Activated CD4-positive, alpha-beta T cell treated with anti-CD3 and anti-CD28 coated beads, Interleukin-2, amount 50 U/mL, for 1 hour (primary cell): Measurements from ENCODE around the gene AK2.
"Not testable (repeated sequence)": the region's sequence is repeated elsewhere in the genome, so short reads cannot be mapped to it uniquely, and the experiment has no call there.

ENCODE experiments used
- DNase-seq: peaks from one replicate; pipeline ENCODE4 v3.0.0-alpha.2; 2020

Gene AK2

DNA sequence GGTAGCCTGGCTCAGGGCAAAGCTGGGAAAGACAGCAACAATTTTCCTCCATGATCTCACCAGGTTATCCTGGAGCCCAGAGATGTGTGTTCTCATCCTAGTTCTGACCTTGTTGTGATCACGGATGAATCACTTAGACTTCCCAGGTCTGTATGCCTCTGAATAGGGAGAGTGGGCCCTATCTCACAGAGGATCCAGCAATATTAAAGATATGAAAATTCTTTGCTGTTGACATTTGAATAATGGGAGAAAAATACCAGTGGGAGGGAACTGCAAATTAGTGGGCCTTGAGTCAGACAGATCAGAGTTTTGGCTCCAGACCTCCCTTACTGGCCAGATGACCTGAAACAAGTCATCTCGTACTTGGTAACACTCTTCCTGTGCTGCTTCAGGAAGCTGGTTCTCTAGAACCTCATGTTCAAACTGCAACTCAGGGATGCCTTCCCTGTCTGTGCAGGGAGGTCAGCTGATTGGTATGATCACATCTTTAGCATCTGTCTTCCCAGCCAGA, 39.2 kb downstream of the AK2 start:
- no peak for DNase-seq

- not testable (repeated sequence) for DNase-seq
Observed at GRCh38 chr1:32993324-32993636, 43.4 kb downstream of the AK2 start.

- DNase-seq, result peak; percentile 32
Observed at GRCh38 chr1:32992489-32993323, 44.0 kb downstream of the AK2 start.

DNA sequence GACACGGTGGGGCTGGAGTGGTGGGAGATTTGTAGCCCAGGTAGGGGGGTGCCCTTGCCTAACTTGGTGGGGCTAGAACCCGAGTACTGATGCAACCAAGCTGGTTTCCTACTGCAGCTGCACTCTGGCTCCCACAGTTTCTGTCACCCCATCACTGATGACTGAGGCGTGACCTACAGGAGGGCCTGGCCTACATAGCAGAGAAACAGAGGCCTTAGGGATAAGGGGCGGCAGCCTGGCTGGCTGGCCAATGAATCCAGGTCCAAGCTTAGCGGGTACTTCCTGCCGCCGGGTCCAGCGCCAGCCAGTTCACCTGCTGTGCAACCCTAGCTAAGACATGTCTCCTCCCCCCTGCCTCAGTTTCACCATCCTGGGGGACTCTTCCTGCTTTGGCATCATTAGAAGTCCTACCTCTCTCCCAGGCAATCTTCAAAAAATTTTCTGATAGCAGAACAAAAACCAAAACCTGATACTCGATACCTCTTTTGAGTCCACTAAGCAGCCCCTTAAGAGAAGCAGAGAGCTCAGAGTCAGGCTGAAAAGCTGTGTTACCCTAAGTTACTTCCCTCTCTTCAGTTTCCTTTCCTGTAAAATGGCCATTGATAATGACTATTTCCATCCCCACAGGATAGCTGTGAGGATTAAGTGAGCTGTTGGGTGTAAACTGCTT, 44.7 kb downstream of the AK2 start:
- DNase-seq, result no peak

GRCh38 chr1:32991386-32991785, 45.3 kb downstream of the AK2 start:
- DNase-seq, result no peak

DNA sequence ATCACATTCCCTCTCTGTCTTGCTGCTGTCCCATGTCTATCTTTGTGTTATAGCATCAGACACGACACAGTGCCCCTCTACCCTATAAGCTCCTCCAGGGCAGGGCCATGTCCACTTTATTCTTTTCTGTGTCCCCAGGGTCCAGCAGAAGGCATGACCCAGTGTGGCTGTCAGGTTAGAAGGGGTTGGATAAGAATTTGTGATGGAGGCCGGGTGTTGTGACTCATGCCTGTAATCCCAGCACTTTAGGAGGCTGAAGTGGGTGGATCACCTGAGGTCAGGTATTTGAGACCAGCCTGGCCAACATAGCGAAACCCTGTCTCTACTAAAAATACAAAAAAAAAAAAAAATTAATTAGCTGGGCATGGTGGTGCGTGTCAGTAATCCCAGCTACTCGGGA, 45.8 kb downstream of the AK2 start:
- DNase-seq, result no peak

- no peak for DNase-seq
Observed at GRCh38 chr1:32989160-32990050, 47.3 kb downstream of the AK2 start.

GRCh38 chr1:32988665-32989064, 48.0 kb downstream of the AK2 start:
- DNase-seq, result no peak

GRCh38 chr1:32985226-32985625, 51.5 kb downstream of the AK2 start:
- DNase-seq, result no peak

DNA sequence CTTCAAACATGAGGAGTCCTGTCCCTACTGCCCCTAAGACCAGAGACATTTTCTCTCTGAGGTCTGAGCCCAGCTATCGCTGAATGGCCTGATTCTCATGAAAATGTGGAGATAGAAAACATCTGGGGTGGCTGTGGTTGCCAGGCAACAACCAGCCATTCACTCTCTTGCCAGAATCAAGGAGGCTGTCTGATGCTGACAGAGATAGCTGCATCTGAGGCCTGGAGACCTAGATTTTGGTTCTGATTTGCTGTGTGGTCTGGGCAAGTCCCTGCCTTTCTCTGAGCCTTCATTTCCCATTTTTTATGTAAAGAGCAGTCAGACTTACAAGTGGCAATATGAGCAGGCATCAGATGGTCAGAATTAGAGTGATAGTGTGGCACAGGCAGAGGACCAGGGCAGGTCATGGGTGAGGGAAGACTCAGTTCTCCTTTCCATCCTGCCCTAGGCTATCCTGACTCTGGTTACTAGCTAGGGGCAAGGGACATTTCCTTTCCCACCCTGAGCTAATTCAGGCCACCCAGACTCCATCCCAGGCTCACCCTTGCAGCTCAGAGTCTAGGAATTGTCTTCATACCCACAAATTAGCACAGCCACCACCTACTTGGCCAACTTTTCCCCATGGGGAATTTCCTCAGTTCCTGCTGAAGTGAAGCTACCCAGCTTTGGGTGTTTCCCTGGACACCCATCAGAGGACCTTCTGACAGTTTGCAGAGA, 52.1 kb downstream of the AK2 start:
- peak; percentile 30 for DNase-seq

- no peak for DNase-seq
Observed at GRCh38 chr1:32984090-32984454, 52.6 kb downstream of the AK2 start.

GRCh38 chr1:32983020-32983419, 53.7 kb downstream of the AK2 start:
- no peak for DNase-seq

DNA sequence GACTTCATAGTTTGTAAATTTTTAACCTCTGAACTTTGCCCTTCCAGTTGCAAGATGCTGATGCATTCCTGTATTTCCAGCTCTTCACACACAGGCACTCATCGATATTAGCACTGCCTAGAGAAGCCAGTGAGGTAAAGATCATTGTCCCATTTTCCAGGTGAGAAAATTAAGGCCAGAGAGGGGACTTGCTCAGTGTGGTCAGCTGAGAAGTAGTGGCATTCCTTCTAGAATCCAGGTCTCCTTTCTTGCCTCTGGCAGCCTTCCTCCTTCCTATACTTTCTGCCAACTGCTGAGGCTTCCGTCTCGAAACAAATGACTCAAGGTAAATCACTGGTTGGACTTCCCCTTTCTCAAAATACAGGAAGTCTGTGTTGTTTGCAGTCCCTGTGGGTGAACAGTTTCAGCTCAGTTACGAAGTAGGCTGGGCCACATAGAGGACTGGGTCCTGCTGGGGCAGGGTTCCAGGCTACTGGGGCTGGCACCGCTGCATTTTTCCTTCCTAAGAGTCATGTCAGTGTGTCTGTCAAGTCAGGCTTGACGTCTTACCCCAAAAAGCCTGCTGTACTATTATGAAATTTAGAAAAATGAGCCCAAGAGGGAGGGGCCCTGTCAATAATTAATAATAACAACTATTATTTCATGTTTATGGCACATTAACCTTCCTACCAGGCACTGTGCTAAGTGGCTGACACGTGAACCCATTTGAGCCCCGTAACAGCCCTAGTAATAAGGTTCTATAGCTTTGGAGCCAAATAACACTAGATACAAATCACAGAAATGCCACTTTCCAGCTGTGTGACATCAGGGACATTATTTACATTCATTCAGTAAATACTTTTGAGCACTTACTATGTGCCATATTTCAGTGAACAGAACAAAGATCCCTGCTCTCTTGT, 55.4 kb downstream of the AK2 start:
- DNase-seq, result peak; percentile 58

- no peak for DNase-seq
Observed at GRCh38 chr1:32980080-32980479, 56.6 kb downstream of the AK2 start.

GRCh38 chr1:32978854-32979253, 57.8 kb downstream of the AK2 start:
- DNase-seq, result no peak

GRCh38 chr1:32977546-32978087, 59.1 kb downstream of the AK2 start:
- DNase-seq, result no peak

DNA sequence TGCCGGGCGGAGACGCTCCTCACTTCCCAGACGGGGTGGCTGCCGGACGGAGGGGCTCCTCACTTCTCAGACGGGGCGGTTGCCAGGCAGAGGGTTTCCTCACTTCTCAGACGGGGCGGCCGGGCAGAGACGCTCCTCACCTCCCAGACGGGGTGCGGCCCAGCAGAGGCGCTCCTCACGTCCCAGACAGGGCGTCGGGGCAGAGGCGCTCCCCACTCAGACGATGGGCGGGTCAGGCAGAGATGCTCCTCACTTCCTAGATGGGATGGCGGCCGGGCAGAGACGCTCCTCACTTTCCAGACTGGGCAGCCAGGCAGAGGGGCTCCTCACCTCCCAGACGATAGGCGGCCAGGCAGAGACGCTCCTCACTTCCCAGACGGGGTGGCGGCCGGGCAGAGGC, 61.6 kb downstream of the AK2 start:
- not testable (repeated sequence) for DNase-seq

GRCh38 chr1:32973458-32973857, 63.2 kb downstream of the AK2 start:
- DNase-seq, result not testable (repeated sequence)

DNA sequence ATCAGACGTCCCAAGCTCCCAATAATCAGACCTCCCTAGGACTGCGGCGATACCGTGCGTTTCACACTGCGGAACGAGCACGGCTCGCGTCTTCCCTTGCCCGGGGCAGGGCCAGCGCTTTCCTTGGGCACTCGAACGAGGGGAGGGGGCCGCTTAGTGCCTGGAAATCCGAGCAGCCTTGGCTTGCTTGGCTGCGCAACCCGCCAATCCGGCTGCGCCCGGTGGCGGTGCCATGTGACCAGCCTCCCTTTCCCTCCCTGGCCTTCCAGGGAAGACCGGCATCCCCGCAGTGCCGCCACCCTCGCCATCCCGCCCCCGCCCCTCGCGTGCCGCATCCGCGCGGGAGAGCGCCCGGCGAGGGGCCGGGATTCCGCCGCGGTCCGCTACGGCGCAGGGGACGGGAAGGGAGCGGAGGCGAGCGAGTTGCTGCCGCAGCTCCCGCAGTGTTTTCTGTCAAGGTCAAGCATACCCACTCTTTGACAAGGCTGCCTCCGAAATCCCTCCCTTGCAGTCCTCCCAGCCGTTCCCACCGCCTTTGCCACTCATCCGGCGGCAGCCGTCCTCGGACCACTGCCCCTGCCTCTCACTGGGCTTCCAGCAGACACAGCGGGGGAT, 63.8 kb downstream of the AK2 start:
- no peak for DNase-seq

GRCh38 chr1:32971576-32971975, 65.1 kb downstream of the AK2 start:
- no peak for DNase-seq

DNA sequence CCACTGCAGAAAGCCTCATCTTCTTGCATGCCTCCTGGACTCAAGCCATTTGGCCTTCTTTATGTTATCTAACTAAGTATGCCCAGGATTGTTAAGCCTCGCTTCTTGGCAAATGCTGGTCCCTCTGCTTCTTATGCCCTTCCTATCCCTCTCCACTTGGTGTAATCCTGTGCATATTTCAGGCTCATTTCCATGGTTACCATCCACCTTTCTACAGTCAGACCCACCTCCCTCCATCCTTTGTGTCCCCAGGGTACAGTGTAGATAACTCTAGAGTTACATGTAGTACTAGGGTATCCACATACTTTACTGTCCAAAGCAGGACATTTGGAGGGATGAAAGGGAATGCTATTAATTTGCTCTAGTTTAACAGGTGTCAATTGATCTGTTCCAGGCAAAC, 65.5 kb downstream of the AK2 start:
- no peak for DNase-seq
